ENCODE measurements around the gene PCDH9.

The PCDH9 gene

GRCh38 chr13:66518068-66518467 is 712.1 kb downstream of the PCDH9 start:
- DNase-seq: no peak

- DNase-seq: peak; percentile 75
Measured at GRCh38 chr13:66513728-66514127, 716.4 kb downstream of the PCDH9 start.

GRCh38 chr13:66509175-66509574 is 721.0 kb downstream of the PCDH9 start:
- no peak for DNase-seq

- DNase-seq: peak; percentile 34
Measured at GRCh38 chr13:66508153-66508909, 721.8 kb downstream of the PCDH9 start.

GRCh38 chr13:66506979-66507378 is 723.2 kb downstream of the PCDH9 start:
- DNase-seq: peak; percentile 10

GRCh38 chr13:66506051-66506777 is 723.9 kb downstream of the PCDH9 start:
- DNase-seq: no peak

GRCh38 chr13:66503890-66504289 is 726.2 kb downstream of the PCDH9 start:
- DNase-seq: no peak

GRCh38 chr13:66501181-66501580 is 729.0 kb downstream of the PCDH9 start:
- peak; percentile 78 for DNase-seq

- DNase-seq: no peak
Measured at GRCh38 chr13:66492479-66492878, 737.7 kb downstream of the PCDH9 start.

- no peak for DNase-seq
Measured at GRCh38 chr13:66491251-66491650, 738.9 kb downstream of the PCDH9 start.

- DNase-seq: no peak
Measured at GRCh38 chr13:66489586-66489985, 740.5 kb downstream of the PCDH9 start.

GRCh38 chr13:66489172-66489571 is 741.0 kb downstream of the PCDH9 start:
- no peak for DNase-seq

GRCh38 chr13:66483712-66484111 is 746.4 kb downstream of the PCDH9 start:
- DNase-seq: no peak

- DNase-seq: peak; percentile 42
Measured at GRCh38 chr13:66482836-66483235, 747.3 kb downstream of the PCDH9 start.

GRCh38 chr13:66477816-66478215 is 752.3 kb downstream of the PCDH9 start:
- DNase-seq: peak; percentile 9

GRCh38 chr13:66475061-66475460 is 755.1 kb downstream of the PCDH9 start:
- no peak for DNase-seq

- no peak for DNase-seq
Measured at GRCh38 chr13:66469745-66470144, 760.4 kb downstream of the PCDH9 start.

GRCh38 chr13:66468656-66469055 is 761.5 kb downstream of the PCDH9 start:
- no peak for DNase-seq

GRCh38 chr13:66462187-66462586 is 767.9 kb downstream of the PCDH9 start:
- no peak for DNase-seq

- DNase-seq: peak; percentile 57
Measured at GRCh38 chr13:66461021-66461420, 769.1 kb downstream of the PCDH9 start.

- DNase-seq: no peak
Measured at GRCh38 chr13:66459634-66460033, 770.5 kb downstream of the PCDH9 start.

GRCh38 chr13:66459143-66459542 is 771.0 kb downstream of the PCDH9 start:
- no peak for DNase-seq

GRCh38 chr13:66446413-66446812 is 783.7 kb downstream of the PCDH9 start:
- DNase-seq: no peak

GRCh38 chr13:66443926-66444325 is 786.2 kb downstream of the PCDH9 start:
- DNase-seq: peak; percentile 16

Data from fibroblast of skin of abdomen (primary cell).